ENCODE data around the gene RPS6KB2. TPM values are rescaled to one million over a fixed set of nuclear protein-coding genes. Genes with fewer than 3 reads are reported as not detected.

The RPS6KB2 gene
- total and polyA plus RNA-seq, 7 donors: 27.1 to 70.2 (median 55.9) TPM

- WGBS, 2 donors: 94% methylated on average over 24 of the region's 24 CpGs
- intact Hi-C loops (cut with DNase I): no loop called here
- Histone ChIP-seq H3K36me3 (peaks cover 17 to 70% (median 42%) of the 10 kb centered on the region in 4 donors), H3K4me3 (no peak overlapping the region), H3K4me1 (peaks cover 0 to 31% (median 24%) of the 10 kb centered on the region in 4 donors), H3K9me3 (no peaks in the 10 kb centered on the region), H3K27ac (no peak overlapping the region), H3K27me3 (no peaks in the 10 kb centered on the region)
- no peak for TF ChIP-seq POLR2AphosphoS5 (IDR thresholded peaks at IDR 0.05)
- TF ChIP-seq EP300 (IDR thresholded peaks at IDR 0.05): no peak
- TF ChIP-seq POLR2A (IDR thresholded peaks at IDR 0.05): no peak
- no peak for TF ChIP-seq CTCF (IDR thresholded peaks at IDR 0.05)
- DNase-seq: no peak
These were observed 3.3 kb downstream of the RPS6KB2 start for GRCh38 chr11:67431346-67432249.

- 89 to 91% methylated on average over 22 of the region's 22 CpGs for WGBS, 2 donors
- Histone ChIP-seq H3K4me3 (no peak overlapping the region), H3K27ac (no peak overlapping the region), H3K36me3 (peaks cover 17 to 76% (median 43%) of the 10 kb centered on the region in 4 donors), H3K27me3 (no peaks in the 10 kb centered on the region), H3K9me3 (no peaks in the 10 kb centered on the region), H3K4me1 (peaks cover 0 to 34% (median 22%) of the 10 kb centered on the region in 4 donors)
- no peak for TF ChIP-seq EP300 (IDR thresholded peaks at IDR 0.05)
- TF ChIP-seq CTCF (IDR thresholded peaks at IDR 0.05): no peak
- TF ChIP-seq POLR2A (IDR thresholded peaks at IDR 0.05): no peak
- no peak for TF ChIP-seq POLR2AphosphoS5 (IDR thresholded peaks at IDR 0.05)
- no peak for DNase-seq
- intact Hi-C loops (cut with DNase I): no loop called here
These were observed 4.5 kb downstream of the RPS6KB2 start for GRCh38 chr11:67432655-67433349.

GRCh38 chr11:67433536-67434394, 5.5 kb downstream of the RPS6KB2 start:
- no peak overlapping the region for H3K27ac ChIP-seq
- no peak for DNase-seq
- H3K9me3 ChIP-seq: no peaks in the 10 kb centered on the region
- TF ChIP-seq POLR2A (IDR thresholded peaks at IDR 0.05) (no peak), CTCF (IDR thresholded peaks at IDR 0.05) (no peak), POLR2AphosphoS5 (IDR thresholded peaks at IDR 0.05) (no peak), EP300 (IDR thresholded peaks at IDR 0.05) (no peak)
- peaks cover 0 to 31% (median 21%) of the 10 kb centered on the region in 4 donors for H3K4me1 ChIP-seq
- intact Hi-C loops (cut with DNase I): no loop called here
- 87 to 88% methylated on average over 22 of the region's 22 CpGs for WGBS, 2 donors
- no peaks in the 10 kb centered on the region for H3K27me3 ChIP-seq
- peaks cover 17 to 86% (median 45%) of the 10 kb centered on the region in 4 donors for H3K36me3 ChIP-seq
- H3K4me3 ChIP-seq: no peak overlapping the region

GRCh38 chr11:67434395-67434881, 6.1 kb downstream of the RPS6KB2 start:
- Histone ChIP-seq H3K27ac (no peak overlapping the region), H3K27me3 (no peaks in the 10 kb centered on the region), H3K9me3 (no peaks in the 10 kb centered on the region), H3K4me3 (no peak overlapping the region), H3K4me1 (peaks cover 0 to 25% (median 15%) of the 10 kb centered on the region in 4 donors), H3K36me3 (peaks cover 17 to 87% (median 45%) of the 10 kb centered on the region in 4 donors)
- intact Hi-C loops (cut with DNase I): no loop called here
- WGBS, 2 donors: 78 to 84% methylated on average over 23 of the region's 23 CpGs
- TF ChIP-seq POLR2A (IDR thresholded peaks at IDR 0.05) (no peak), CTCF (IDR thresholded peaks at IDR 0.05) (no peak), POLR2AphosphoS5 (IDR thresholded peaks at IDR 0.05) (no peak), EP300 (IDR thresholded peaks at IDR 0.05) (no peak)
- DNase-seq: no peak
